ENCODE data around the gene CDK14. TPM values are rescaled to one million over a fixed set of nuclear protein-coding genes. Genes with fewer than 3 reads are reported as not detected.

The CDK14 gene
- total and polyA plus RNA-seq, 2 of the 8 experiments (the other 6 are each of a cell fraction or from before 2014, with no cell fraction given) = 5.5 to 47.3 TPM

- TF ChIP-seq CTCF (IDR thresholded peaks at IDR 0.05; ENCODE audit: control extremely low read depth in 1 of 3, insufficient read depth in 1 of 3, low read depth in 1 of 3, low read length in 3 of 3) (no peak), KDM1A (IDR thresholded peaks at IDR 0.05; ENCODE audit: borderline replicate concordance, low read length) (no peak), CHD7 (IDR thresholded peaks at IDR 0.05; ENCODE audit: insufficient replicate concordance, low read length) (no peak), HDAC6 (IDR thresholded peaks at IDR 0.05; ENCODE audit: low read depth, low read length) (no peak), RBBP5 (IDR thresholded peaks at IDR 0.05; ENCODE audit: borderline replicate concordance, low read depth, low read length) (no peak), CBX5 (IDR thresholded peaks at IDR 0.05; ENCODE audit: low read depth, low read length) (no peak), EGR1 (IDR thresholded peaks at IDR 0.05; ENCODE audit: borderline replicate concordance, low read depth, low read length) (no peak)
Observed at GRCh38 chr7:90832726-90833125, 236.6 kb downstream of the CDK14 start (continued).
